CD4-positive, alpha-beta T cell treated with Interleukin-1 beta for 1 hour (primary cell): Measurements from ENCODE around the gene CCN6.
"Not testable (repeated sequence)": the region's sequence is repeated elsewhere in the genome, so short reads cannot be mapped to it uniquely, and the experiment has no call there.

Source experiments
- DNase-seq, 2 donors: peaks; one replicate each; pipeline ENCODE4 v3.0.0-alpha.2; 2020 to 2022

The CCN6 gene

DNA sequence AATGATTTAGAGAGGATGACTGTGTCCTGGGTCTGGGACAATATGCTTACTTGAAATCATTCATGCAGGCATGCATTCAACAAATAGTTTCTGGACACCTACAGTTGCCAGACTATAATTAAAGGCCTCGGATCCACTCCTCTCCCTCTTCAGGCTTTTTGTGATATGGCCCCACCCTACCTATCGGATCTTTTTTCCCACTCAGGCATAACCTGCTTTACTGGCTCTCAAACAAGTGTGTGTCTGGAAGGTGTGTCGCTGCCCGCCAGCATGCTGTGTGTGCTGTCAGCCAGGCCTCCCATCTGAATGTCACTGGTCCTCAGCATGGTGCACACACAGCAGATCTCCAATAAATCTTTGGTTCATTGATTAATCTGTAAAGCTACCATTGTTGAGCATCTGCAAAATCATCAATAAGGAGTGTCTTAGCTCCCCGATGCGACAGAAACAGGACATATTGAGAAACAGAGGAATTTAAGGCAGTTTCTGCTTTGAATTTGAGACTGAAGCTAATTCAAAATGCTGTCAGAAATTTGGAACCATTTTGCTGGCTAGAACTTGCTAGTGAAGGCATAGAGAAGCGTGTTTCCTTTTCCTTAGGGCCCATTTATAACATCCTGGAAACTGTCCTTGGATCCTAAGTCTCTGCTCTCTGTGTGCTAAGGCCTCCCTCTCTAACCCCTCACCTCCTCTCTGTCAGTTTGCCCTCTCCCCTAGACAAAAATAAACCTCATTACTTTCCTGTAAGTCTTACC is 23.5 kb upstream of the CCN6 start:
- no peak for DNase-seq

- DNase-seq: no peak
These were observed 22.8 kb upstream of the CCN6 start for GRCh38 chr6:112030961-112031660.

- DNase-seq: no peak
These were observed 21.9 kb upstream of the CCN6 start for GRCh38 chr6:112031960-112032359.

- DNase-seq: no peak
These were observed 21.2 kb upstream of the CCN6 start for GRCh38 chr6:112032728-112033127.

GRCh38 chr6:112033791-112034615 is 19.9 kb upstream of the CCN6 start:
- DNase-seq: no peak

DNA sequence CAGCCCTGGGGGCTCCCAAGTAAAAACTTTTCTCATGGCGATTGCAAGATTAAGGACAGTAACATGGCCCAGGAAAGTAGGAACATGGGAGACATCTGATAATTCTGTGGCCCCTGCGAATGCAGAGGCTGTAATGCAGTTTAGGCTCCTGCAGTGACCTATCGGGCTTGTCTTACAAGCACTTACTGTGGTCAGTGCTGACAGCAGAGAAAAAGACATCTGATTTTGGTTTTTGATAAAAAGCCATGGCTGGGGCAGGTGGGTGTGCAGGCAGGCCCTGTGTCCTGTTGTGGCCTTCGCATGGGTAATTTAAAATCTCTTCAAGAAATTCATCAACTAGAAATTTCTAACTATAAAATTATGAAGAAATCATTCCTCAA is 19.3 kb upstream of the CCN6 start:
- no peak for DNase-seq

GRCh38 chr6:112036088-112036637 is 17.7 kb upstream of the CCN6 start:
- DNase-seq: no peak

- DNase-seq: peak in 1 of 2 donors; percentile 21
These were observed 16.1 kb upstream of the CCN6 start for GRCh38 chr6:112037783-112038216.

GRCh38 chr6:112038268-112038667 is 15.6 kb upstream of the CCN6 start:
- DNase-seq: no peak

DNA sequence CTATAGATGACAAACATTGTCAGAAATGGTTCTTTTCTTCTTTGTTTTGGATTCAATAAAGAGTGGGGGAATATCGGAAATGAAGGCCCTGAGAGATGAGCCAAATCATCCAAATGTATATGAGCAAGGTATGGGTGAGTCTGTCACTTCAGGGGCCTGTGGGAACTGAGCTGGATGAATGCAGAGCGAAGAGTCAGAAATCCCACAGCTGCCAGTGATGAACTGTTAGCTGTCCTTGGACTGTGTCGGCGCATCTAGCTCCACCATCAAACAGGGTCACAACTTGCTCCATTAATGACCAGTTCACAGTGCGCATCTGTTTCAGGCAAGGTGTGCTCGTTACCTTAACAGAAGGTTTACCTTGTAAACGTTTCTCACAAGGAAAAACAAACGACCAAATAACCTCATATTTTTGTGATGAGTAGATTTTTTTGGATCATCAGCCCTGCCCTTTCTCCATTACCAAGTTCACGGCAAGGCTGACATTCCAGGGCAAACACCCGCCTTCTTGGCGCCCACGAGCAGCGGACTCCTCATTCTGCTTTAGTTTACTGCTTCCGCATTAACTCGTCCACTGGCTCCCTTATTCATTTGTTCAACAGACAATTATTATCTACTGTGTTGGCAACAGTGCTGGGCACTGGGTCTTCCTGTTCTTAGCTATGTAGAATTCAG is 15.0 kb upstream of the CCN6 start:
- DNase-seq: no peak

DNA sequence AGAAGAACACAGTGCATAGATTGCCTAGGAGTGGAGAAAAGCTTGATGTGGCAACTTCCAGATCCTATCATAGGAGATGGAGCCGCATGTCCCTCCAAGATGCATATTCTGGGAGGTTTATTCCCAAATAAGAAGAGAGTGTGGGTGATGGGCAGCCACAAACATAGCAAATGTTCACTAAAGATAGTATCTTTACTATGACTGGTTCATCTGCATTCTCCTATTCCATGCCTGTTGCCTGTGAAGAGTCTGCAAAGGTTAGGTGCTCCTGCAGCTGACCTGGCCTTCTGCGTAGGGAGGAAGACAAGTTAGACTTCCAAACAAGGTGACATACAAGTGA is 14.5 kb upstream of the CCN6 start:
- no peak for DNase-seq

GRCh38 chr6:112040956-112041355 is 12.9 kb upstream of the CCN6 start:
- no peak for DNase-seq

- DNase-seq: no peak
These were observed 12.4 kb upstream of the CCN6 start for GRCh38 chr6:112041535-112041934.

- peak; percentile 93 for DNase-seq
These were observed 10.6 kb upstream of the CCN6 start for GRCh38 chr6:112043032-112044007.

DNA sequence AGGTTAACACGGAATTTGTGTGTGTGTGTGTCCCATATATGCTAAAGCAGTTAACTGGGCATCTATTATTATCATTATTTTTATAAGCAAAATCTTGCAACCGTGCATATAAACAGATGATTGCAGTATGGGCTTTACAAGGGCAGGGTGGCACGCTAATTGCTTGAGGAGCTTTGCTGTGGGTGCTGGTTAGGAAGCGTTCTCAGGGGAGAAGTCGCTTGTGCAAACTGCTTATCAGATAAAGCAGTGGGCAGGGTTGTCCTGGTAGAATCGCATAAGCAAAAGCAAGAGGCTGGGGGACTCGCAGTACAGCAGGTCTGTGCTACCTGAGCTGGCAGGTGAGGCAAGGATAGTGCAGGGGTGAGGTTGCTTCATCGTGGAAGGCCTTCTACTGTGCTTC is 9.7 kb upstream of the CCN6 start:
- no peak for DNase-seq

GRCh38 chr6:112044856-112045255 is 9.0 kb upstream of the CCN6 start:
- no peak for DNase-seq

GRCh38 chr6:112047523-112047922 is 6.4 kb upstream of the CCN6 start:
- DNase-seq: not testable (repeated sequence)

- DNase-seq: no peak
These were observed 4.7 kb upstream of the CCN6 start for GRCh38 chr6:112049026-112049799.

- DNase-seq: no peak
These were observed 3.9 kb upstream of the CCN6 start for GRCh38 chr6:112049996-112050395.

- DNase-seq: no peak
These were observed 3.5 kb upstream of the CCN6 start for GRCh38 chr6:112050429-112050828.

DNA sequence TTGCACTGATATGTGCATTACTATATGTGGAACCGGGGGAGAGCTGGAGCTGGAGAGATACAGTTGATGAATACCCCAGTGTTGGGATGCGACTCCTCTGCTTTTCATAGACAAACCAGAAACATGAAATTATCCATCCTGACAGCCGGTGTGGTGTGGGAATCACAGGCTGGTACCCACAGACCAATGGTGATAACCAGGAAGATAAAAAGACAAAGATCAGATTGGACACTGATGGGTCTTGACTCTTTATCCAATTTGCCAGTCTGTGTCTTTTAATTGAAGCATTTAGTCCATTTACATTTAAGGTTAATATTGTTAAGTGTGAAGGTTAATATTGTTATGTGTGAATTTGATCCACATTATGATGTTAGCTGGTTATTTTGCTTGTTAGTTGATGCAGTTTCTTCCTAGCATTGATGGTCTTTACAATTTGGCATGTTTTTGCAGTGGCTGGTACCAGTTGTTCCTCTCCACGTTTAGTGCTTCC is 2.6 kb upstream of the CCN6 start:
- DNase-seq: not testable (repeated sequence)
